GM20000 (cell line): ENCODE results near the gene LGR6.

Experiments
- DNase-seq: peaks from one replicate; pipeline ENCODE4 v3.0.0; 2012; ENCODE audit warnings: low spot score
- TF ChIP-seq, protein P1 (sequence below): IDR thresholded peaks from 2 replicates; pipeline ENCODE4 v1.5.1; 2012; ENCODE audit warnings: mild to moderate bottlenecking, control low read depth; ENCODE audit errors: extremely low read depth, missing control alignments

The LGR6 gene

DNA sequence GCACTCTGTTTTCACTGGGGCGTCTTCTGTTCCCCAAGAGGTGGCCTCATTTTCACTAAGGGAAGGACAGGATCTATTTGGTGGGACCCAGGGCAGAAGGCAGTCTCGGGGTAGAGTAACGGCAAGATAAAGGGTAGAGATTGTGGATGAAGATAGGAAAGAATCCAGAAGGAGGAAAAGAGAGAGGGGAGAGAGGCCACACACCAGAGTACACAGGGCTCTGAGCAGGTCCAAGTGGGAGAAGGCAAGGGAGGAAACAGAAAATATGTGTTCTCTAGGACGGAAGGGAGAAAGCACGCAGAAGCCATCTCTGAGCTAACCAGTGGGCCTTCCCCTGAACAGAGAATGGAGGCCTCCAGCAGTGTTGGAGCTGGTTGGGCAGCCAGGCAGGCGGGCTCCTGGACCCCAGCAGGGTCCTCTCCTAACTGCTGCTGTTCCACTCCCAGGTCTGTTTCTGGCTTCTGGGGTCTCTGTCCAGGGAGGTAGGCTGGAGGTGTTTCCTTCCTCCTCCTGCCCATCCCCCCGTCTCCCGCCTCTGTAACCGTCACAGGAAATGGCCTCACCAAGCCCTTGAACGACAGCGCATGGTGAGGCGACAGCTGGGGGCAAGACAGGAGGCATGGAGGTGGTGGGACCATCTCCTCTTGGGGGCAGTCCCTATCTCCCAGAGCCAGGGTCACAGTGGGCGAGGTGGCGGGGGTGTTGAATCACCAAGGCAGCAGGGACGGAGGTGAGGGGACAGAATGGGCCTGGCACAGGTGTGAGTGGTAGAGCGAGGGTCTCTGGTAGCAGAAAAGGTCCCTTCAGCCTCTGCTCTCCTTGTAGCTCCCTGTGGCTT, 33.8 kb upstream of the LGR6 start:
- TF ChIP-seq, protein P1, sequence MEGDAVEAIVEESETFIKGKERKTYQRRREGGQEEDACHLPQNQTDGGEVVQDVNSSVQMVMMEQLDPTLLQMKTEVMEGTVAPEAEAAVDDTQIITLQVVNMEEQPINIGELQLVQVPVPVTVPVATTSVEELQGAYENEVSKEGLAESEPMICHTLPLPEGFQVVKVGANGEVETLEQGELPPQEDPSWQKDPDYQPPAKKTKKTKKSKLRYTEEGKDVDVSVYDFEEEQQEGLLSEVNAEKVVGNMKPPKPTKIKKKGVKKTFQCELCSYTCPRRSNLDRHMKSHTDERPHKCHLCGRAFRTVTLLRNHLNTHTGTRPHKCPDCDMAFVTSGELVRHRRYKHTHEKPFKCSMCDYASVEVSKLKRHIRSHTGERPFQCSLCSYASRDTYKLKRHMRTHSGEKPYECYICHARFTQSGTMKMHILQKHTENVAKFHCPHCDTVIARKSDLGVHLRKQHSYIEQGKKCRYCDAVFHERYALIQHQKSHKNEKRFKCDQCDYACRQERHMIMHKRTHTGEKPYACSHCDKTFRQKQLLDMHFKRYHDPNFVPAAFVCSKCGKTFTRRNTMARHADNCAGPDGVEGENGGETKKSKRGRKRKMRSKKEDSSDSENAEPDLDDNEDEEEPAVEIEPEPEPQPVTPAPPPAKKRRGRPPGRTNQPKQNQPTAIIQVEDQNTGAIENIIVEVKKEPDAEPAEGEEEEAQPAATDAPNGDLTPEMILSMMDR = no peak
- DNase-seq = peak; percentile 66

DNA sequence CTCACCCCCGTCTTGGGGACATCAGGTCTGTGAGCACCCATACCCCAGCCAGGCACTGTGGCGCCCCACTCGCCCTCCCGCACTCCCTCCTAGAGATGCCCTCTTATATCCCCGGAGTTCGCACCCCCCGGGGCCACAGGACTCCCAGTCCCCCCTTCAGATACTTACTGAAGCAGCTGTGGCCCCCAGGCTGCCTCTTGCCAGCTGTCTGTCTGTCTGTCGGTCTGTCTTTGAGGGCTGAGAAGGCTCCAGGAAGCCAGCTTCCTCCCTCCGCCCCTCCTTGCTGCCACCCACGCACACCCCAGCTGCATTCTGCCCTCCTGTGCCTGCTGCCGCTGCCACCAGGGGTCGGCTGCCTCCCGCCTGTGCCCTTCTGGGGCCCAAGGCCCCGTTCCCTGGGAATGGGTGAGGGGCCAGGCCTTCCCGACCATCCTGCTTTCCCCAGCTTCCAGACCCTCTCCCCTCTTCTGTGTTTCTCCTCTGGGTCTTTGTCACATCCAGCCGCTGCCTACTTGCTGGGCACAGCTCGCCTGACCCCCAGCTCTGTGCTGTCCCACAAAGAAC, 33.1 kb upstream of the LGR6 start, which contains the start of gene PTPN7:
PTPN7 (minus strand) TSS at position 226 of the 564 bp plus-strand sequence. CDS start 1,200 bp downstream, outside the sequence.
- peak; percentile 68 for DNase-seq
- TF ChIP-seq, protein P1 = peak; percentile 55

DNA sequence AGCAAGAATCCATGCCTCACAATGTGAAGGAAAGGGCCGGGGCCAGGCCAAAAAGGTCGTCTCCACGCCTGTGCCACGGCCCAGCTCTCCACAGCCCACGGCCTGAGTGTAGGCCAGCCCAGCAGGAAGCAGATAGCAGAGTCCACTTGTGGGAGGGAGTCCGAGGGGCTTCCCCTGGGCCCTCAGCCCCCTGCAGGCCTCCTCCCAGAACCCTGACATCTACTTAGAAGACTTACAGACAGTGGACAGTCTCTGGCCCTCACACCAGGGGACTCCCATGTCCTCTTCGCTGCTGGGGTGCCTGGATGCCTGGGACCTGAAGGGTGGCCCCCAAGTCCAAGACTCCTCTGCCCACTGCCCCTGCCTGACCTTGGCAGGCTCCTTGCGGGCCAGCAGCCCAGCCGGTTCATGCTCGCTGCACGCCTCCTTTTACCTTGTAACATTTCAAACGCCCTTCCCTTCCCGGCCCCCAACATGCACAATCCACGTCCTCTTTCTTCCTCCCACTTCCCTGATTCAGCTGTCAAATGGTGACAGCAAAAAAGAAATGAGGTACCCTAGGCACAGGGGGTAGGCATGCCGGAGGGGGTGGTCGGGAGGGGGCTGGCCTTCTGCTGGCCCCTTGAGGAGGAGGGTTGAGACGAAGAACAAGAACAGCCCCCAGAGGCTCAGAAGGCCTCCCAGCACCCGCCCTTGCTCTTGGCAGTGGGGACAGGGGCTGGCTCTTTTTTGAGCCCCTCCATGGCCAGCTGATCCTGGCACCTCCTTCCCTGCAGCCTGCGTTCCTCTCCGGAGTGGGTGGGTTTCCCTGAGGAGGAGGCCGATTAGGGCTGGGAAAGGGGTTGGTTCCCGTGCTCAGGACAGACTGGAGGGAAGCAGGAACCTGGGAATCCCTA, 32.2 kb upstream of the LGR6 start:
- TF ChIP-seq, protein P1 = no peak
- DNase-seq = no peak

DNA sequence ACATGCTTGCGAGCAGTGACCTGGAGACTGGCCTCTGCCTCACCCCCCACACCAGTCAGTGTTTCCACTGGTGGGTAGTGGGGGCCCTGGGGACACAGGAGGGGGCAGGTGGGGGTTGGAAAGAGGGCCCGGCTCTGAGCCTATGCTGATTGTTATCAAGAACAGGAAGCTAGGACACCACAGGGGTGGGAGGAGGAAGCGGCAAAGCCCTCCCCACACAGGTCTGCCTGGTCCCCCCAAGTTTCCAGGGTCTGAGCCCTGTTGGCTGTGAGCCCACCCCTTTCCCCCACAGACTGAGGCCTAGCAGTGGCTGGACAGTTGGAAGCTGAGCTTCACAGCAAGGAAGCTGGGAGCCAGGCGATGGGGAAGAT, 31.6 kb upstream of the LGR6 start:
- TF ChIP-seq, protein P1 = no peak
- DNase-seq = peak; percentile 56

DNA sequence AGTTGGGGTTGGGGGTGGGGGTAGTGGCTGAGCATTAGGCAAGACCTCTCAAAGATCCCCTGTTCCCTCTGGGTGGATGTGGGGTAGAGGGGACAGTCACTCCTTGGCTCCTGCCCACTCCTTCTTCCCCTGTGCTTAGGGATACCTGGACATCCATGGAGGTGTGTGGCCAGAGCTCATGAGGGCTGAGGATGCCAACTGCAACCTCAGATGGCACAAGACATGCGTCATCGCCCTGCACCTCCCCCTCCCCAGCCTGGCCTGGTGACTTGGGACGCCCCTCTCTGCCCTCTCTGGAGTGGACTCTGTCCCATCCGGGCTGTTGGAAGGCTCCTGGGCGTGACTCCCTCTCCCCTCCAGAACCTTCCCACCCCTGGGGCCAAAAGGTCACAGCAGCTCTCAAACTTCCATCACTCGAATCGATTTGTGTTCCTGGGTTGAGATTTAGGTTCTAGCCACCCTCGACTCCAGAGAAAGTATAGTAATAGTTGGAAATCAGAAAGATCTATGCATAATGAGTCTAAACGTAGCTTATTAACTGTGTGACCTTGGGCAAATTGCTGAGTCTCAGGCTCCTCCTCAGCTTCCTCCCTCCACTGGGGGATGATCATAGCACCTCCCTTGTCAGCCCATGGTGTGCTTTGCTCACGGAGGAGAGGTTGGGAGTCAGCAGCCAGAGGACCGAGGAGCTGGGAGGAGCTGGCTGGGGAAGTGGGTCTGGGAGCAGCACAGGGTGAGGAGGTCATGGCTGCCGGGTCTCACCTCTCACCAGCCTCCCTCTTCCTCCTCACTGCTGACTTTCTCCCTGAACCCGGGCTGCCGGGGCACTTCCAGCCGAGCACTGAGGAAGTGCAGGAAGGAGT, 30.9 kb upstream of the LGR6 start:
- TF ChIP-seq, protein P1 = no peak
- no peak for DNase-seq

DNA sequence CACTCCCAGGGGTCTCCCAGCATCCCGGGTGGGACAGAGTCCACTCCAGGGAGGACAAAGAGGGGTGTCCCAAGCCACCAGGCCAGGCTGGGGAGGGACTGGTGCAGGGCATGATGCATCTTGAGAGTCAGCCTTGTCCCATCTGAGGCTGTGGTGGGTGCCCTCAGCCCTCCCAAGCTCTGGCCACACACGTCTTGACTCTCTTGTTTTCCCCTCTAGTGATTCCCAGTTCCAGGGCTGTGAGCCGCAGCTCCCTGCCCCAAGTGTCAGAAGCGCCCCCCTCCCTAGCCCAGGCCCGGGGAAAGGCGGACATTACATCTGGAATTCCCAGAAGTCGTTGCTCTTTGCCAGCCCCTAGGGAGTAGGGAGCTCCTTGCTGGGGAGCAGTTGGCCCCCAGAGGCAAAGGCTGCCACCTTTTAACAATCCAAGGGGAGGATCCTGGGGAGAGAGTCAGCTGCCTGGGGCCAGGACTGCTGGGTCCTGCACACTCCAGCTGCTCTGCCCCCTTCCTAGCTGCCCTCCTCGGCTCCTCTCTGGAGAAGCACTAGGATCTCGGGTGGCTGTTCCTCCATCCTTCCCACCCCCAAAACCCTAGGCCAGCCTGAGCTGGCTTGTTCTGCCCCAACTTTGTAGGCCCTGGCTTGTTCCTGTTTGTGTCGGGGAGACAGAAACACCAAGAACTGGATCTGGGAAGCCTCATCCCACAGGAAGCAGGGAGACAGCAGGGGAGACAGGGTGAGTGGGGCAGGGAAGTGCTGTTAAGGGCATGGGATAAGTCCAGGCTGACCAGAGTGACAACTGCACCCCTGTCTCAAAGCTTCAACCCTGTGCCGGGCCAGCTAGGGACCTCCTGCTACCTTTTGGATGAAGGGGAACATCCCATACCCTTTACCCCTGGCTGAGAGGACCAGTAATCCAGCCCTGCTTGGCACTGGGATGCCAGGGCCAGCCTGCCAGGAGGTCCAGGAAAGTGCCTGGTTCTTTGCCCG, 30.0 kb upstream of the LGR6 start:
- TF ChIP-seq, protein P1 = no peak
- no peak for DNase-seq
